ENCODE results near the gene PRRG2. TPM values are rescaled to one million over a fixed set of nuclear protein-coding genes. Genes with fewer than 3 reads are reported as not detected.

The PRRG2 gene
- total RNA-seq, 1 experiment from 2014 or later = 17.0 TPM

DNA sequence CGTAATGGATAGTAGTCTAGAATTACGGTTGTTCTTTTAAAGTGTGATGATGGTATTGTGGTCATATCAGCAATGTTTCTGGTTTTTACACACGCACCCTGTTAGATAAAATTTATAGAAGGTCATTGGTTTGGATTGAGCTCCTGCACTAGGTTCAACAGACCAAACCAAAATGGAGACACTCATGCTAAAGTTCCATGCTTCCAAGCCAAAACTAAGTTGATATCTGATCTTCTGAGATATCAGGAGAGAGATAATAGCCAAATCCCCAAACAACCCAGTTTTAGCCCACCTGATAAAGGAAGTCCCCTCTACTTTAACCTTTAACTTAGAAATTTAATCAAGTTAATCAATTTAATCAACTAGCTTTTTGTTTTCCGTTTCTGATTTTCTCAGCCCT is 1.9 kb upstream of the PRRG2 start:
- BruUV-seq (replicated peaks) = no TSS peak
- intact Hi-C loops (cut with micrococcal nuclease) = no loop called here
- ChIA-PET CTCF (interaction anchor here (0.8 kb wide), 1 partner anchor 9 kb away, joined by 3 read pairs; no protein-coding TSS in a partner anchor), POLR2A (ENCODE audit: unreplicated experiment) (interaction anchor here (0.5 to 0.7 kb wide), 3 partner anchors 40 to 181 kb away, joined by 3 to 9 read pairs (median 5); no protein-coding TSS in a partner anchor)
- H3K9me2 ChIP-seq (replicated peaks; ENCODE audit: low read length) = no peaks in the 10 kb centered on the region
- H2AFZ ChIP-seq (ENCODE audit: low read length) = no peak overlapping the region
- peaks cover 42% of the 10 kb centered on the region for H3K79me2 ChIP-seq (ENCODE audit: low read length)
- peak overlapping the region; percentile 88 for H3K9ac ChIP-seq (ENCODE audit: low read length)
- H3K9me3 ChIP-seq (ENCODE audit: low read length) = no peaks in the 10 kb centered on the region
- DNase-seq = no peak
- no peaks in the 10 kb centered on the region for H3F3A ChIP-seq (ENCODE audit: low read length, unreplicated experiment)
- H3K4me2 ChIP-seq (ENCODE audit: low read length) = peak overlapping the region; percentile 93
- H3K36me3 ChIP-seq (ENCODE audit: low read depth, low read length) = peaks cover 15% of the 10 kb centered on the region
- no peak overlapping the region for H3K27ac ChIP-seq (ENCODE audit: low read length)
- no peaks in the 10 kb centered on the region for H3K27me3 ChIP-seq (ENCODE audit: low read length)
- H4K20me1 ChIP-seq (ENCODE audit: low read length) = 0 out of 2 replicates have a peak, but pooled peaks cover 8% of the 10 kb centered on the region
- peak overlapping the region; percentile 96 for H3K4me3 ChIP-seq (ENCODE audit: low read length)
- TF ChIP-seq EZH2phosphoT487 (IDR thresholded peaks at IDR 0.05; ENCODE audit: borderline replicate concordance, low read length) = no peak
- no peak for TF ChIP-seq EZH2 (IDR thresholded peaks at IDR 0.05; ENCODE audit: low read length, unreplicated experiment)
- TF ChIP-seq, protein P1, sequence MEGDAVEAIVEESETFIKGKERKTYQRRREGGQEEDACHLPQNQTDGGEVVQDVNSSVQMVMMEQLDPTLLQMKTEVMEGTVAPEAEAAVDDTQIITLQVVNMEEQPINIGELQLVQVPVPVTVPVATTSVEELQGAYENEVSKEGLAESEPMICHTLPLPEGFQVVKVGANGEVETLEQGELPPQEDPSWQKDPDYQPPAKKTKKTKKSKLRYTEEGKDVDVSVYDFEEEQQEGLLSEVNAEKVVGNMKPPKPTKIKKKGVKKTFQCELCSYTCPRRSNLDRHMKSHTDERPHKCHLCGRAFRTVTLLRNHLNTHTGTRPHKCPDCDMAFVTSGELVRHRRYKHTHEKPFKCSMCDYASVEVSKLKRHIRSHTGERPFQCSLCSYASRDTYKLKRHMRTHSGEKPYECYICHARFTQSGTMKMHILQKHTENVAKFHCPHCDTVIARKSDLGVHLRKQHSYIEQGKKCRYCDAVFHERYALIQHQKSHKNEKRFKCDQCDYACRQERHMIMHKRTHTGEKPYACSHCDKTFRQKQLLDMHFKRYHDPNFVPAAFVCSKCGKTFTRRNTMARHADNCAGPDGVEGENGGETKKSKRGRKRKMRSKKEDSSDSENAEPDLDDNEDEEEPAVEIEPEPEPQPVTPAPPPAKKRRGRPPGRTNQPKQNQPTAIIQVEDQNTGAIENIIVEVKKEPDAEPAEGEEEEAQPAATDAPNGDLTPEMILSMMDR (conservative IDR thresholded peaks at IDR 0.05; ENCODE audit: low read depth, low read length) = no peak
- ATAC-seq = no peak
- peaks cover 14% of the 10 kb centered on the region for H3K4me1 ChIP-seq (ENCODE audit: insufficient read depth, low read length)

DNA sequence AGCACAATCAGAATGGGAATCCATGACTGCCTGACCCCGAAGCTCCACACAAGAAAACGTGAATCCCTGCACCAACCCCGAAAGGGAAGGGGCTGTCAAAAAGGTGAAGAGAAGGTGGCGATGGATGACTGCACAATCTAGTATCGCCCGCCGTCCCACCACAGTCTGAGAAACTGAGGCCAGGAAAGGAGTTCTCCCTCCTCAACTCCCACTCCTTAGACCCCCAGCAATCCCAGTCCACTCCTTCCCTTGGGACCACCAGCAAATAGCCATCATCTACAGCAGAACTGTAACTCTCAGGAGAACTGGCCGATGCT is 1.2 kb upstream of the PRRG2 start:
- peaks cover 14% of the 10 kb centered on the region for H3K4me1 ChIP-seq (ENCODE audit: insufficient read depth, low read length)
- peaks cover 38% of the 10 kb centered on the region for H3K79me2 ChIP-seq (ENCODE audit: low read length)
- DNase-seq (no peak), ATAC-seq (no peak)
- no peak overlapping the region for H3K27ac ChIP-seq (ENCODE audit: low read length)
- peaks cover 10% of the 10 kb centered on the region; the same call in 1 of the 2 replicates for H3K36me3 ChIP-seq (ENCODE audit: low read depth, low read length)
- intact Hi-C loops (cut with micrococcal nuclease) = loop anchor here (1.0 kb wide), 1 partner anchor 10 kb away; no protein-coding TSS in a partner anchor
- H3K9me2 ChIP-seq (replicated peaks; ENCODE audit: low read length) = no peaks in the 10 kb centered on the region
- BruUV-seq (replicated peaks) = TSS peak; percentile 71
- H3K9me3 ChIP-seq (ENCODE audit: low read length) = no peaks in the 10 kb centered on the region
- peak overlapping the region; percentile 93 for H3K4me2 ChIP-seq (ENCODE audit: low read length)
- ChIA-PET CTCF (interaction anchor here (0.8 kb wide), 1 partner anchor 10 kb away, joined by 3 read pairs; no protein-coding TSS in a partner anchor), POLR2A (ENCODE audit: unreplicated experiment) (interaction anchor here (0.5 to 1.6 kb wide), 5 partner anchors 40 to 180 kb away, joined by 3 to 9 read pairs (median 8); partner anchors contain the start of genes RRAS and SCAF1)
- TF ChIP-seq EZH2phosphoT487 (IDR thresholded peaks at IDR 0.05; ENCODE audit: borderline replicate concordance, low read length) (no peak), EZH2 (IDR thresholded peaks at IDR 0.05; ENCODE audit: low read length, unreplicated experiment) (no peak)
- TF ChIP-seq, protein P1 (conservative IDR thresholded peaks at IDR 0.05; ENCODE audit: low read depth, low read length) = no peak
- H3K9ac ChIP-seq (ENCODE audit: low read length) = peak overlapping the region; percentile 88
- peak overlapping the region; percentile 31; the same call in 1 of the 2 replicates for H2AFZ ChIP-seq (ENCODE audit: low read length)
- H4K20me1 ChIP-seq (ENCODE audit: low read length) = 0 out of 2 replicates have a peak, but pooled peaks cover 8% of the 10 kb centered on the region
- no peaks in the 10 kb centered on the region for H3K27me3 ChIP-seq (ENCODE audit: low read length)
- no peaks in the 10 kb centered on the region for H3F3A ChIP-seq (ENCODE audit: low read length, unreplicated experiment)
- peak overlapping the region; percentile 96 for H3K4me3 ChIP-seq (ENCODE audit: low read length)
